ENCODE measurements around the gene PALM.

Gene PALM

DNA sequence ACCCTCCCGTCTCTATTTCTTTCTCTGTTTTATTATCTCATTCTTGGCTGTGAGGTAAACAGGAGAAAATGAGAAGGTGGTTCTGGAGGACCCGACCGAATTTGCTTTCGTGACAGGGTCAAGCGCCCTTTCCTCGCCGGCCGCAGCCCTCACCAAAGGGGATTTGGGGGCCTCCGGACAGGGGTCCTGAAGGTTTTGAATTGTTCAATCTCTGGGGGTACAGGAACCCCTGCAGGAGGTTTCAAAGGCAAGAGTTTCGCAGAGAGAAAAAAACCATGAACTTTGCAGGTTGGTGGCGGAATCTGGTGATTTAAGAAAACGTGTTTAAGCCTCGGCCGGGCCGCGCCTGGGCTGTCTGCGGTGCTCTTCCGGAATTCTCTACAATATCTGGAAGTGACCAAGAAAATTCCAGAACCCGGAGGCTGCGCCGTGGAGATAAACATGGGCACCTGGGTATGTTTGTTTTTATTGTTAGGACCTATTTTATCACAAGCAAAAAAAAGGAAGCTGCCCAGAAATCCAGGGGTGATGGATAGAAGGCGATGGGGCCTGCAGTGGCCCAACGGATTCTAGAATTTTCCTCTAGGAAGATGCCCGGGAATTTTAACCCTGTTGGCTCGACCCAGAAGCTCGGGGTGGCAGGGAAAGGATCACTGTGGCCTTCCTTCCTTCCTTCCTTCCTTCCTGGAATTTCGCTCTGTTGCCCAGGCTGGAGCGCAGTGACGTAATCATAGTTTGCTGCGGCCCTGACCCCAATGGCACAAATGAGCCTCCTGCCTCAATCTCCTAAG lies 74.3 kb downstream of the PALM start:
- H3F3A ChIP-seq (ENCODE audit: low read depth): no peaks in the 10 kb centered on the region
- no peak overlapping the region for H2AFZ ChIP-seq (ENCODE audit: low read length)
- no peaks in the 10 kb centered on the region for H3K9me2 ChIP-seq (replicated peaks; ENCODE audit: low read depth, low read length)
- H3K4me1 ChIP-seq (ENCODE audit: insufficient read depth, low read length, poor library complexity, severe bottlenecking): no peaks in the 10 kb centered on the region
- no peaks in the 10 kb centered on the region for H3K9me3 ChIP-seq (ENCODE audit: insufficient read depth, low read depth, low read length)
- H3K79me2 ChIP-seq (ENCODE audit: insufficient read depth, low read length): no peaks in the 10 kb centered on the region
- no peak for TF ChIP-seq EZH2phosphoT487 (IDR thresholded peaks at IDR 0.05; ENCODE audit: borderline replicate concordance)
- TF ChIP-seq, protein P1, sequence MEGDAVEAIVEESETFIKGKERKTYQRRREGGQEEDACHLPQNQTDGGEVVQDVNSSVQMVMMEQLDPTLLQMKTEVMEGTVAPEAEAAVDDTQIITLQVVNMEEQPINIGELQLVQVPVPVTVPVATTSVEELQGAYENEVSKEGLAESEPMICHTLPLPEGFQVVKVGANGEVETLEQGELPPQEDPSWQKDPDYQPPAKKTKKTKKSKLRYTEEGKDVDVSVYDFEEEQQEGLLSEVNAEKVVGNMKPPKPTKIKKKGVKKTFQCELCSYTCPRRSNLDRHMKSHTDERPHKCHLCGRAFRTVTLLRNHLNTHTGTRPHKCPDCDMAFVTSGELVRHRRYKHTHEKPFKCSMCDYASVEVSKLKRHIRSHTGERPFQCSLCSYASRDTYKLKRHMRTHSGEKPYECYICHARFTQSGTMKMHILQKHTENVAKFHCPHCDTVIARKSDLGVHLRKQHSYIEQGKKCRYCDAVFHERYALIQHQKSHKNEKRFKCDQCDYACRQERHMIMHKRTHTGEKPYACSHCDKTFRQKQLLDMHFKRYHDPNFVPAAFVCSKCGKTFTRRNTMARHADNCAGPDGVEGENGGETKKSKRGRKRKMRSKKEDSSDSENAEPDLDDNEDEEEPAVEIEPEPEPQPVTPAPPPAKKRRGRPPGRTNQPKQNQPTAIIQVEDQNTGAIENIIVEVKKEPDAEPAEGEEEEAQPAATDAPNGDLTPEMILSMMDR (conservative IDR thresholded peaks at IDR 0.05; ENCODE audit: low read length): no peak
- no peak overlapping the region for H3K4me2 ChIP-seq (ENCODE audit: low read depth, low read length, poor library complexity, severe bottlenecking)
- no peaks in the 10 kb centered on the region for H3K36me3 ChIP-seq (ENCODE audit: insufficient read depth, low read length)
- H3K27me3 ChIP-seq (ENCODE audit: insufficient read depth, low read length, poor library complexity, severe bottlenecking): no peaks in the 10 kb centered on the region
- no peaks in the 10 kb centered on the region for H4K20me1 ChIP-seq (ENCODE audit: insufficient read depth, low read length, poor library complexity, severe bottlenecking)
- H3K4me3 ChIP-seq (ENCODE audit: low read length, poor library complexity, severe bottlenecking): no peak overlapping the region
- H3K9ac ChIP-seq (ENCODE audit: low read depth, low read length, poor library complexity, severe bottlenecking): no peak overlapping the region

DNA sequence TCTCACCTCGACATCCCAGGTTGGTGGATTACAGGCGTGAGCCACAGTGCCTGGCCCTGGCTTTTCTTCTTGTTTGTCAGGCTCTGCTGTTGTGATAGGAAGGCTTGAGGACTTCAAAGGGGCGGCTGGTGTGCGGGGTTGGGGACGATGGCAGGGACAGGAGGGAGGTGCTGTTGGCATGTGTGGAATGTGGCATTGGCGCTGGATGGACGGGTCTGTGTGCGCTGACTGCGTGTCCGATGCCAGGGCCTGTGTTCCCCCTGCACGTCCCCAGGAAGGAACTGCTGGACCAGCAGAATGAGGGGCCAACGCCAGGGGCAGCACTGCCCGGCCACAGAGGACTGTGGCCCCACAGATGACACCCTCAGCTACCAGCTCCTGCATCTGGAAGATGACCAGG lies 75.8 kb downstream of the PALM start:
- Histone ChIP-seq H3K9me2 (replicated peaks; ENCODE audit: low read depth, low read length) (no peaks in the 10 kb centered on the region), H3K4me1 (ENCODE audit: insufficient read depth, low read length, poor library complexity, severe bottlenecking) (no peaks in the 10 kb centered on the region), H3F3A (ENCODE audit: low read depth) (no peaks in the 10 kb centered on the region), H3K9ac (ENCODE audit: low read depth, low read length, poor library complexity, severe bottlenecking) (no peak overlapping the region), H2AFZ (ENCODE audit: low read length) (no peak overlapping the region), H3K79me2 (ENCODE audit: insufficient read depth, low read length) (no peaks in the 10 kb centered on the region), H3K9me3 (ENCODE audit: insufficient read depth, low read depth, low read length) (no peaks in the 10 kb centered on the region), H4K20me1 (ENCODE audit: insufficient read depth, low read length, poor library complexity, severe bottlenecking) (no peaks in the 10 kb centered on the region), H3K4me3 (ENCODE audit: low read length, poor library complexity, severe bottlenecking) (no peak overlapping the region), H3K4me2 (ENCODE audit: low read depth, low read length, poor library complexity, severe bottlenecking) (no peak overlapping the region), H3K36me3 (ENCODE audit: insufficient read depth, low read length) (no peaks in the 10 kb centered on the region), H3K27me3 (ENCODE audit: insufficient read depth, low read length, poor library complexity, severe bottlenecking) (no peaks in the 10 kb centered on the region)
- TF ChIP-seq EZH2phosphoT487 (IDR thresholded peaks at IDR 0.05; ENCODE audit: borderline replicate concordance): no peak
- TF ChIP-seq, protein P1 (conservative IDR thresholded peaks at IDR 0.05; ENCODE audit: low read length): no peak

DNA sequence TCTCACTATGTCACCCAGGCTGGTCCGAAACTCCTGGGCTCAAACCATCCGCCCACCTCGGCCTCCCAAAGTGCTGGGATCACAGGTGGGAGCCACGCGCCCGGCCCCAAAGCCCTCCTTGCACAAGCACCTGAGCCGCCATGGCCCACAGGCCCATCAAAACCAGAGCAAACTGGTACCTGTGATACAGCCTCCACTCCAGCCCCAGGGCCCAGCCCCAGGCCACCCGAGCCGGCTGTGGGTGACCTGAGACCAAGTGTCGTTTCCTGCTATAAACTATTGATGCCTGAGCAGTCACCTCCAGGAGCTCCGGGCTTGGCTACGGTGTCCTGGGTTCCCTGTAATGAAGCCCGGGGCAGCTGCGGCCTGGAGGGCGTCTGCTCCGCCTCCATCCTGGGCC lies 78.8 kb downstream of the PALM start:
- H3F3A ChIP-seq (ENCODE audit: low read depth): no peaks in the 10 kb centered on the region
- no peak overlapping the region for H2AFZ ChIP-seq (ENCODE audit: low read length)
- no peaks in the 10 kb centered on the region for H4K20me1 ChIP-seq (ENCODE audit: insufficient read depth, low read length, poor library complexity, severe bottlenecking)
- no peaks in the 10 kb centered on the region for H3K36me3 ChIP-seq (ENCODE audit: insufficient read depth, low read length)
- TF ChIP-seq, protein P1 (conservative IDR thresholded peaks at IDR 0.05; ENCODE audit: low read length): no peak
- TF ChIP-seq EZH2phosphoT487 (IDR thresholded peaks at IDR 0.05; ENCODE audit: borderline replicate concordance): no peak
- H3K4me1 ChIP-seq (ENCODE audit: insufficient read depth, low read length, poor library complexity, severe bottlenecking): no peaks in the 10 kb centered on the region
- no peak overlapping the region for H3K4me2 ChIP-seq (ENCODE audit: low read depth, low read length, poor library complexity, severe bottlenecking)
- H3K9ac ChIP-seq (ENCODE audit: low read depth, low read length, poor library complexity, severe bottlenecking): no peak overlapping the region
- no peaks in the 10 kb centered on the region for H3K9me3 ChIP-seq (ENCODE audit: insufficient read depth, low read depth, low read length)
- no peaks in the 10 kb centered on the region for H3K9me2 ChIP-seq (replicated peaks; ENCODE audit: low read depth, low read length)
- no peak overlapping the region for H3K4me3 ChIP-seq (ENCODE audit: low read length, poor library complexity, severe bottlenecking)
- H3K27me3 ChIP-seq (ENCODE audit: insufficient read depth, low read length, poor library complexity, severe bottlenecking): no peaks in the 10 kb centered on the region
- no peaks in the 10 kb centered on the region for H3K79me2 ChIP-seq (ENCODE audit: insufficient read depth, low read length)
